NB4 (cell line): ENCODE results near the gene SPATA46.

Experiments
- MYC ChIP-seq: IDR thresholded peaks from 2 replicates; pipeline ENCODE4 v1.6.1; 2011; ENCODE audit warnings: low read depth, low read length
- POLR2A ChIP-seq: IDR thresholded peaks from 2 replicates; pipeline ENCODE4 v1.6.1; 2011; ENCODE audit warnings: mild to moderate bottlenecking; ENCODE audit not compliant: insufficient read length; ENCODE audit errors: extremely low read depth
- TF ChIP-seq, protein P1 (sequence below): IDR thresholded peaks from one replicate; pipeline ENCODE4 v1.5.1; 2012; ENCODE audit warnings: low read depth, low read length
- TF ChIP-seq, protein P2 (sequence below): IDR thresholded peaks from 2 replicates; pipeline ENCODE4 v1.6.1; 2011; ENCODE audit warnings: low read depth, low read length

DNA sequence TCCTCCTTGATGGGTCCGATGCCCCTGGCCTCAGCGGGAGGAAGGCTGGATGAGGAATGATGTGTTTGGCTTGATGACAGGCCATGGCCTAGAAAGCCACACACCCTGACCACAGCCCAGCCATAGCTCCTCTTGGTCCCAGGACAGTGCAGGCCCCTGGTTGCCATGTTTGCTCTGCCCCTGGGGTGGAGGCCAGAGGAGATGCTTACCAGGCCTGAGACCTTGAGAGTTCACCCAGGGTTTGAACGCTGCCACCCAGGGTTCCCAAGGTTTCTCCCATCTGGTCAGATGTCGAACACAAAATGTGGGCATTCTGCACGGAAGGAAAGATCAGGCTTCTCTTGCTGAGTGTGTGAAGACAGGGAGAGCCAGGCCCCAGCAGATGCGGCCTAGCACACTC, 7.5 kb upstream of the SPATA46 start:
- TF ChIP-seq, protein P1, sequence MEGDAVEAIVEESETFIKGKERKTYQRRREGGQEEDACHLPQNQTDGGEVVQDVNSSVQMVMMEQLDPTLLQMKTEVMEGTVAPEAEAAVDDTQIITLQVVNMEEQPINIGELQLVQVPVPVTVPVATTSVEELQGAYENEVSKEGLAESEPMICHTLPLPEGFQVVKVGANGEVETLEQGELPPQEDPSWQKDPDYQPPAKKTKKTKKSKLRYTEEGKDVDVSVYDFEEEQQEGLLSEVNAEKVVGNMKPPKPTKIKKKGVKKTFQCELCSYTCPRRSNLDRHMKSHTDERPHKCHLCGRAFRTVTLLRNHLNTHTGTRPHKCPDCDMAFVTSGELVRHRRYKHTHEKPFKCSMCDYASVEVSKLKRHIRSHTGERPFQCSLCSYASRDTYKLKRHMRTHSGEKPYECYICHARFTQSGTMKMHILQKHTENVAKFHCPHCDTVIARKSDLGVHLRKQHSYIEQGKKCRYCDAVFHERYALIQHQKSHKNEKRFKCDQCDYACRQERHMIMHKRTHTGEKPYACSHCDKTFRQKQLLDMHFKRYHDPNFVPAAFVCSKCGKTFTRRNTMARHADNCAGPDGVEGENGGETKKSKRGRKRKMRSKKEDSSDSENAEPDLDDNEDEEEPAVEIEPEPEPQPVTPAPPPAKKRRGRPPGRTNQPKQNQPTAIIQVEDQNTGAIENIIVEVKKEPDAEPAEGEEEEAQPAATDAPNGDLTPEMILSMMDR, result no peak
- no peak for TF ChIP-seq POLR2A
- TF ChIP-seq, protein P2, sequence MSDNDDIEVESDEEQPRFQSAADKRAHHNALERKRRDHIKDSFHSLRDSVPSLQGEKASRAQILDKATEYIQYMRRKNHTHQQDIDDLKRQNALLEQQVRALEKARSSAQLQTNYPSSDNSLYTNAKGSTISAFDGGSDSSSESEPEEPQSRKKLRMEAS, result no peak
- TF ChIP-seq MYC, result no peak
